GM19025 (cell line): ENCODE results near the gene RFT1.
"Not testable (repeated sequence)": the region's sequence is repeated elsewhere in the genome, so short reads cannot be mapped to it uniquely, and the experiment has no call there.

Experiments
- ATAC-seq: cut with Tn5 transposase; IDR thresholded peaks from one replicate; pipeline ENCODE4 v1.9.1; 2021; ENCODE audit warnings: mild to moderate bottlenecking, low read depth, moderate library complexity; ENCODE audit not compliant: unreplicated experiment

The RFT1 gene

GRCh38 chr3:53073553-53074365 is 56.5 kb downstream of the RFT1 start:
- ATAC-seq = no peak

GRCh38 chr3:53072653-53073552 is 57.3 kb downstream of the RFT1 start:
- peak; percentile 83 for ATAC-seq

- ATAC-seq = no peak
Observed at GRCh38 chr3:53071882-53072431, 58.3 kb downstream of the RFT1 start.

- no peak for ATAC-seq
Observed at GRCh38 chr3:53069422-53070068, 60.7 kb downstream of the RFT1 start.

GRCh38 chr3:53068176-53068575 is 62.1 kb downstream of the RFT1 start:
- no peak for ATAC-seq

GRCh38 chr3:53067567-53067966 is 62.7 kb downstream of the RFT1 start:
- ATAC-seq = no peak

GRCh38 chr3:53065841-53066480 is 64.3 kb downstream of the RFT1 start:
- no peak for ATAC-seq

GRCh38 chr3:53062905-53063304 is 67.3 kb downstream of the RFT1 start:
- ATAC-seq = no peak

- ATAC-seq = no peak
Observed at GRCh38 chr3:53056442-53056841, 73.8 kb downstream of the RFT1 start.

- ATAC-seq = not testable (repeated sequence)
Observed at GRCh38 chr3:53054233-53054632, 76.0 kb downstream of the RFT1 start.

GRCh38 chr3:53051929-53052328 is 78.3 kb downstream of the RFT1 start:
- no peak for ATAC-seq

- ATAC-seq = no peak
Observed at GRCh38 chr3:53049987-53050386, 80.2 kb downstream of the RFT1 start.

- peak; percentile 30 for ATAC-seq
Observed at GRCh38 chr3:53046171-53047170, 83.8 kb downstream of the RFT1 start.

GRCh38 chr3:53045518-53046170 is 84.6 kb downstream of the RFT1 start, which contains the start of gene SFMBT1:
Gene SFMBT1 (minus strand): TSS chr3:53046073. CDS start chr3:52969128, 76,945 bp downstream.
- peak; percentile 48 for ATAC-seq

GRCh38 chr3:53044711-53045517 is 85.3 kb downstream of the RFT1 start:
- ATAC-seq = no peak

- ATAC-seq = no peak
Observed at GRCh38 chr3:53044371-53044710, 85.9 kb downstream of the RFT1 start.

- ATAC-seq = no peak
Observed at GRCh38 chr3:53043738-53044137, 86.5 kb downstream of the RFT1 start.

- ATAC-seq = no peak
Observed at GRCh38 chr3:53042651-53043050, 87.6 kb downstream of the RFT1 start.
